Breast epithelium (tissue), 4 donors: ENCODE measurements around the gene NRXN3. TPM values are rescaled to one million over a fixed set of nuclear protein-coding genes. Genes with fewer than 3 reads are reported as not detected.

ENCODE experiments used
- DNase-seq, 2 donors: peaks; one replicate each; pipeline ENCODE4 v3.0.0-alpha.2; 2019; ENCODE audit warnings: low spot score in 2 of 2
- H3K27ac ChIP-seq, 2 donors: fragments of 200-600 bp; sonication (generic) in 1 of 2; one replicate each; pipeline ENCODE4 v1.5.1; 2016 to 2019; ENCODE audit warnings: mild to moderate bottlenecking in 1 of 2
- H3K27me3 ChIP-seq, 2 donors: fragments of 200-600 bp; sonication (generic) in 1 of 2; one replicate each; pipeline versions ENCODE4 v1.5.1 to v1.6.0; 2017 to 2019; ENCODE audit warnings: control low read depth in 1 of 2, mild to moderate bottlenecking in 1 of 2
- H3K36me3 ChIP-seq: fragments of 200-600 bp; one replicate; pipeline ENCODE4 v1.5.1; 2019
- H3K4me1 ChIP-seq, 2 donors: fragments of 200-600 bp; sonication (generic); one replicate each; pipeline ENCODE4 v1.5.1; 2016 to 2019; ENCODE audit warnings: control low read depth in 1 of 2
- H3K4me3 ChIP-seq, 3 donors: fragments of 200-600 bp; sonication (generic); 1 replicate in 2 of 3; 2 replicates in 1 of 3; pipeline ENCODE4 v1.5.1; 2016 to 2019; ENCODE audit warnings: mild to moderate bottlenecking in 3 of 3, moderate library complexity in 2 of 3
- H3K9me3 ChIP-seq, 2 donors: fragments of 200-600 bp; sonication (generic) in 1 of 2; one replicate each; pipeline ENCODE4 v1.5.1; 2016 to 2019; ENCODE audit warnings: control low read depth in 1 of 2
- CTCF ChIP-seq, 3 donors: fragments of 450-650 bp; IDR thresholded peaks; one replicate each; pipeline ENCODE4 v1.5.1; 2016 to 2017; ENCODE audit warnings: antibody characterized with exemption in 3 of 3, mild to moderate bottlenecking in 3 of 3, moderate library complexity in 3 of 3
- POLR2A ChIP-seq: fragments of 450-650 bp; IDR thresholded peaks from one replicate; pipeline ENCODE4 v1.6.1; 2016; ENCODE audit warnings: antibody characterized with exemption, mild to moderate bottlenecking, moderate library complexity
- POLR2AphosphoS5 ChIP-seq, 3 donors: sonication (generic); formaldehyde crosslinking; IDR thresholded peaks; one replicate each; pipeline ENCODE4 v1.6.1; 2017; ENCODE audit warnings: antibody characterized with exemption in 3 of 3
- intact Hi-C: fragments of 100-400 bp; cut with DNase I; formaldehyde crosslinking; loops from one replicate; pipeline ENCODE4 v1.15.1; 2023; ENCODE audit warnings: low total_unique reads
- total RNA-seq, 3 donors: library from RNA; depleted of rRNA; stranded (reverse); fragments of >200 nt; gene quantifications; one replicate each; pipeline ENCODE4 v1.1.0, GENCODE V29; 2016

NRXN3 gene
- total RNA-seq, 3 donors from 2014 or later = 2.9 to 3.6 (median 3.5) TPM

- no peak for DNase-seq
- intact Hi-C loops = no loop called here
- Histone ChIP-seq H3K27me3 (no peaks in the 10 kb centered on the region), H3K9me3 (no peaks in the 10 kb centered on the region), H3K4me1 (no peaks in the 10 kb centered on the region), H3K4me3 (no peak overlapping the region), H3K27ac (no peak overlapping the region), H3K36me3 (no peaks in the 10 kb centered on the region)
- TF ChIP-seq POLR2A = no peak
- no peak for TF ChIP-seq POLR2AphosphoS5 (IDR thresholded peaks at IDR 0.05)
- no peak for TF ChIP-seq CTCF (IDR thresholded peaks at IDR 0.05)
These were observed 594.1 kb downstream of the NRXN3 start for GRCh38 chr14:78764240-78764639.

DNA sequence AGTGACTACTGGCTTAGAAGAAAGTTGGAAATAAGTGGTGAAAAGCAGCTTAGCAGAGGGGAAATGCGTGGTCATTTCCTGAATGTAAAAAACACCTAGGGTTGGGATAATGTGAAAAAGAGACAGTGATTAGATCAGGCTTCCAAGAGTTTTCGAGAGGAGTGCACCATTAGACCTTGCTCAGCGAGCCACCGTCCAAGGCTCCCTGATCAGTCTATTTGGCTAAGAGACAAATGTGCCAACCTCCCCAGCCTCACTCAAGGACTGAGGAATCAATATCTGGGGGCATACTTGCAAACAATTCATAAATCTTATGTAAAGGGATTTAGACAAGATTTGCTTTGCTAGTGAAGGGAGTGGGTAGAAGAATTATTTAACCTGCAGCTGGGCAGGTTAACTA lies 594.5 kb downstream of the NRXN3 start:
- no peak for DNase-seq
- intact Hi-C loops = no loop called here
- TF ChIP-seq CTCF (IDR thresholded peaks at IDR 0.05) (no peak), POLR2AphosphoS5 (IDR thresholded peaks at IDR 0.05) (no peak), POLR2A (no peak)

DNA sequence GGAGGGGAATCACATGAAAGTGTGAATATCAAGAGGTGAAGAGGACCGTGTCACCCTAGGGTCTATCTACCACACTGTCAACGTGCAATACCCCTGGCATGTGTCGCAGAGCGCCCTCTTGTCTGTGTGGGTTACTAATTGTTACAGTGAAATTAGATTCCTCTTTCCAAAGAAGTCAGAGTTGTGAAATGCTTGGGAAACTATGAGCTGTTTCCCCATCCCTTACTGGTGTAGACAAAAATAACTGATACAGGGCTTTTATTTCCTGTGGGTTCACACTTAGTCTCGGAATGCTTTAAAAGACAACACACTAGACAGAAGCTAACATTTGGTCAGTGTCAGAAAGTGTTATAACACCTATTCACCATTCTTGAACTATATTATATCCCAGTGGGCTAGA lies 597.3 kb downstream of the NRXN3 start:
- Histone ChIP-seq H3K36me3 (no peaks in the 10 kb centered on the region), H3K4me3 (no peak overlapping the region), H3K27ac (no peak overlapping the region), H3K27me3 (no peaks in the 10 kb centered on the region), H3K4me1 (no peaks in the 10 kb centered on the region), H3K9me3 (no peaks in the 10 kb centered on the region)
- intact Hi-C loops = no loop called here
- DNase-seq = no peak
- no peak for TF ChIP-seq POLR2AphosphoS5 (IDR thresholded peaks at IDR 0.05)
- no peak for TF ChIP-seq POLR2A
- no peak for TF ChIP-seq CTCF (IDR thresholded peaks at IDR 0.05)

More for the DNA sequence above, 594.5 kb downstream of the NRXN3 start:
- Histone ChIP-seq H3K4me1 (no peaks in the 10 kb centered on the region), H3K27me3 (no peaks in the 10 kb centered on the region), H3K27ac (no peak overlapping the region), H3K4me3 (no peak overlapping the region), H3K9me3 (no peaks in the 10 kb centered on the region), H3K36me3 (no peaks in the 10 kb centered on the region)

- DNase-seq = no peak
- TF ChIP-seq CTCF (IDR thresholded peaks at IDR 0.05) (no peak), POLR2AphosphoS5 (IDR thresholded peaks at IDR 0.05) (no peak), POLR2A (no peak)
- intact Hi-C loops = no loop called here
These were observed 612.4 kb downstream of the NRXN3 start for GRCh38 chr14:78782551-78782950.

DNA sequence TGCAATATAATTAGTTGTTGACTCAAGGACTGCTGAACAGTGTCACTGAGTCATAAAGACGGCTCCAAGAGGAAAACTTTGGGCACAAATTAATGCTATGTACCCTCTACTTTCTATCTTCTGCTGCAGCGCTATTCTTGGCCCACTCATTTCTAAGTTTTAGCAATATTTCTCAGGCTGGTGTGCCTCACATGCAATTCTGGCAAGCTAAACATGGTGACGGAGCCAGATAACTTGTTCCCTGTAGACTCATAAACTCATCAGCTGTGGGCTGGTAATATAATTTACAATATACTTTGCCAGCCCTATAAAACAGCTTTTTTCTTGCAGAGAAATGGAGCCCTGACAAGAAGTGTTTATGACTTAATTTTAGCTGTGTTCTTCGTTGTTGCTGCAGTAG lies 615.1 kb downstream of the NRXN3 start:
- intact Hi-C loops = no loop called here
- H3K27me3 ChIP-seq = no peaks in the 10 kb centered on the region
- no peaks in the 10 kb centered on the region for H3K4me1 ChIP-seq

More at GRCh38 chr14:78782551-78782950, 612.4 kb downstream of the NRXN3 start:
- Histone ChIP-seq H3K4me1 (no peaks in the 10 kb centered on the region), H3K4me3 (no peak overlapping the region), H3K36me3 (no peaks in the 10 kb centered on the region), H3K27me3 (no peaks in the 10 kb centered on the region), H3K27ac (no peak overlapping the region), H3K9me3 (peaks cover 0 to 6% of the 10 kb centered on the region in 2 donors)

More for the DNA sequence above, 615.1 kb downstream of the NRXN3 start:
- no peak for DNase-seq
- no peak for TF ChIP-seq POLR2A
- TF ChIP-seq POLR2AphosphoS5 (IDR thresholded peaks at IDR 0.05) = no peak
- TF ChIP-seq CTCF (IDR thresholded peaks at IDR 0.05) = no peak
- Histone ChIP-seq H3K4me3 (no peak overlapping the region), H3K36me3 (no peaks in the 10 kb centered on the region), H3K27ac (no peak overlapping the region), H3K9me3 (peaks cover 0 to 6% of the 10 kb centered on the region in 2 donors)
